A673 (cell line): ENCODE measurements around the gene FRY. TPM values are rescaled to one million over a fixed set of nuclear protein-coding genes. Genes with fewer than 3 reads are reported as not detected.

Experiments used
- BruUV-seq: library from RNA; stranded (reverse); fragments of 400-500 nt; replicated peaks from 2 replicates; lab custom pipeline; 2021; lab: Mats Ljungman, UMichigan
- CTCF ChIA-PET: fragments of 300-600 bp; sonication (Branson Sonifier 250); formaldehyde crosslinking; loops from one replicate; lab custom pipeline; 2022; ENCODE audit warnings: antibody characterized with exemption; lab: Charles Lee
- POLR2A ChIA-PET: fragments of 300-600 bp; sonication (Branson Sonifier 250); formaldehyde crosslinking; loops from one replicate; lab custom pipeline; 2022; ENCODE audit warnings: antibody characterized with exemption; ENCODE audit not compliant: low non-redundant PET; lab: Charles Lee
- DNase-seq: peaks from one replicate; pipeline ENCODE4 v3.0.0-alpha.2; 2015; ENCODE audit warnings: low spot score
- H3K27ac ChIP-seq: fragments of 200-600 bp; sonication (generic); 2 replicates; pipeline ENCODE4 v1.5.1; 2016; ENCODE audit warnings: mixed run types, low read depth, mild to moderate bottlenecking, mixed read lengths, antibody characterized with exemption, low read length; ENCODE audit not compliant: poor library complexity, severe bottlenecking
- H3K27me3 ChIP-seq: fragments of 200-600 bp; sonication (generic); replicated peaks from 2 replicates; pipeline ENCODE4 v1.6.1; 2017; ENCODE audit warnings: mixed run types, low read depth, mild to moderate bottlenecking, mixed read lengths, antibody characterized with exemption, low read length; ENCODE audit not compliant: insufficient read depth, poor library complexity
- H3K36me3 ChIP-seq: fragments of 200-600 bp; sonication (generic); 2 replicates; pipeline ENCODE4 v1.6.1; 2016; ENCODE audit warnings: mixed run types, mild to moderate bottlenecking, mixed read lengths, antibody characterized with exemption, low read length; ENCODE audit not compliant: insufficient read depth, poor library complexity, severe bottlenecking
- H3K4me1 ChIP-seq: fragments of 200-600 bp; sonication (generic); 2 replicates; pipeline ENCODE4 v1.6.1; 2017; ENCODE audit warnings: mixed run types, mild to moderate bottlenecking, mixed read lengths, antibody characterized with exemption, low read length; ENCODE audit not compliant: insufficient read depth, poor library complexity, severe bottlenecking
- H3K4me3 ChIP-seq: fragments of 200-600 bp; sonication (generic); 2 replicates; pipeline ENCODE4 v1.5.1; 2016; ENCODE audit warnings: low read depth, mixed run types, mild to moderate bottlenecking, mixed read lengths, low read length; ENCODE audit not compliant: poor library complexity, severe bottlenecking
- H3K9me3 ChIP-seq: fragments of 200-600 bp; sonication (generic); 2 replicates; pipeline ENCODE4 v1.6.1; 2016; ENCODE audit warnings: mixed run types, low read depth, mild to moderate bottlenecking, mixed read lengths, antibody characterized with exemption, low read length; ENCODE audit not compliant: poor library complexity, severe bottlenecking
- CTCF ChIP-seq: fragments of 300-800, 200-600 bp; sonication (generic); conservative IDR thresholded peaks from 2 replicates; pipeline ENCODE4 v1.5.1; 2017; ENCODE audit warnings: low read depth, mild to moderate bottlenecking, antibody characterized with exemption, low read length, moderate library complexity, mixed read lengths
- EZH2 ChIP-seq: fragments of 200-600 bp; sonication (generic); IDR thresholded peaks from 2 replicates; pipeline ENCODE4 v1.6.1; 2017; ENCODE audit warnings: borderline replicate concordance, low read depth, mild to moderate bottlenecking, mixed read lengths, antibody characterized with exemption, low read length; ENCODE audit not compliant: poor library complexity, severe bottlenecking
- intact Hi-C: fragments of 100-400 bp; cut with micrococcal nuclease; formaldehyde crosslinking; loops from one replicate; pipeline ENCODE4 v1.10.0; 2022; ENCODE audit not compliant: unreplicated experiment
- total RNA-seq: library from RNA; stranded (reverse); gene quantifications from 2 replicates; pipeline ENCODE4 v1.2.3, GENCODE V29; 2021

FRY gene
- total RNA-seq, 1 experiment from 2014 or later, result 0.58 TPM

GRCh38 chr13:32206097-32206740 is 174.6 kb downstream of the FRY start:
- POLR2A ChIA-PET, result no interaction called here
- no peak for DNase-seq
- no peaks in the 10 kb centered on the region for H3K9me3 ChIP-seq
- no peaks in the 10 kb centered on the region for H3K36me3 ChIP-seq
- intact Hi-C loops, result no loop called here
- CTCF ChIA-PET, result no interaction called here
- peaks cover 15% of the 10 kb centered on the region for H3K4me1 ChIP-seq
- H3K4me3 ChIP-seq, result no peak overlapping the region
- no peak for TF ChIP-seq EZH2
- TF ChIP-seq CTCF, result no peak
- H3K27me3 ChIP-seq, result no peaks in the 10 kb centered on the region
- no TSS peak for BruUV-seq
- H3K27ac ChIP-seq, result no peak overlapping the region

GRCh38 chr13:32208860-32209259 is 177.3 kb downstream of the FRY start:
- Histone ChIP-seq H3K4me1 (peaks cover 15% of the 10 kb centered on the region), H3K27me3 (no peaks in the 10 kb centered on the region), H3K36me3 (no peaks in the 10 kb centered on the region), H3K4me3 (no peak overlapping the region), H3K27ac (no peak overlapping the region), H3K9me3 (no peaks in the 10 kb centered on the region)
- no peak for DNase-seq
- POLR2A ChIA-PET, result no interaction called here
- no peak for TF ChIP-seq CTCF
- TF ChIP-seq EZH2, result no peak
- intact Hi-C loops, result no loop called here
- BruUV-seq, result no TSS peak
- CTCF ChIA-PET, result no interaction called here

GRCh38 chr13:32209652-32210051 is 178.1 kb downstream of the FRY start:
- no peak overlapping the region for H3K27ac ChIP-seq
- H3K4me3 ChIP-seq, result no peak overlapping the region
- H3K36me3 ChIP-seq, result no peaks in the 10 kb centered on the region
- ChIA-PET CTCF (no interaction called here), POLR2A (no interaction called here)
- peaks cover 15% of the 10 kb centered on the region for H3K4me1 ChIP-seq
- no TSS peak for BruUV-seq
- intact Hi-C loops, result no loop called here
- H3K27me3 ChIP-seq, result no peaks in the 10 kb centered on the region
- no peaks in the 10 kb centered on the region for H3K9me3 ChIP-seq
- TF ChIP-seq EZH2 (no peak), CTCF (no peak)
- no peak for DNase-seq
